ENCODE results near the gene TTC4.

Gene TTC4, protein sequence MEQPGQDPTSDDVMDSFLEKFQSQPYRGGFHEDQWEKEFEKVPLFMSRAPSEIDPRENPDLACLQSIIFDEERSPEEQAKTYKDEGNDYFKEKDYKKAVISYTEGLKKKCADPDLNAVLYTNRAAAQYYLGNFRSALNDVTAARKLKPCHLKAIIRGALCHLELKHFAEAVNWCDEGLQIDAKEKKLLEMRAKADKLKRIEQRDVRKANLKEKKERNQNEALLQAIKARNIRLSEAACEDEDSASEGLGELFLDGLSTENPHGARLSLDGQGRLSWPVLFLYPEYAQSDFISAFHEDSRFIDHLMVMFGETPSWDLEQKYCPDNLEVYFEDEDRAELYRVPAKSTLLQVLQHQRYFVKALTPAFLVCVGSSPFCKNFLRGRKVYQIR

DNA sequence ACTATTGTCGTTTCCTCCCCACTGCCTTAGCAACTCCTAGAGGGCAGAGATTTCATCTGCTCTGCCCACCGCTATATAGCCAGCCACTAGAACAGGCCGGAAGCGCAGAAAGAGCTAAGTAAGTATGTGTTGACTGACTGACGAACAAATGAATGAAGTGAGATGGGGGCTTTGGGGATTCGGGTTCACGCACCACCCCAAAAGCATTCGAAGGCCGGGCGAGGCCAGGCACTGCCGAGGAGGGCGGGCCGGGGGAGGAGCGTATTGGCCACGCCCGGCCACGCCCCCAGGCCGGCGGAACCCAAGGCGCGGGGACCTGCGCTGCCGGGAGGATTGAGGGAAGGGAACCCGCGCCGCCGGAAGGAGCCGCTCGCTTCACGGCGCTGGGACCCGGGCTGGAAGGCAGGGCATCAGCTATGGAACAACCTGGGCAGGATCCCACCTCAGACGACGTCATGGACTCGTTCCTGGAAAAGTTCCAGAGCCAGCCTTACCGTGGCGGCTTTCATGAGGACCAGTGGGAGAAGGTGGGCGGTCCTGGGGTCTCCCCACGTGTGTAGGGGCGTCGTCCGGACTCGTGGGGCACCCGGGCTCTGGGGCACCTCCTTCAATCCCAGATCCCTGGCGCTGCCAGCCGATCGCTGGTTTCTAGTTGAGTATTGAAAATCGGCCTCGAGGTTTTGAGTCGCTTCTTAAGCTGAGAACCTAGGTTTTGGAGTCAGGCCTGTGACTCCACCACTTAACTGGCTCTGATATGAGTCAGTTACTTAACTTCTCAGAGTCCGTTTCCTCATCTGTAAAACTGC lies at the start of gene TTC4:
TTC4 (plus strand) TSS at position 369 of the 806 bp plus-strand sequence; CDS start at position 417, 48 bp downstream.
- peak within 1 kb of the TSS; percentile 89 to 95 for H3K4me3 Mint-ChIP-seq
- peak; percentile 81 for DNase-seq
- H3K36me3 Mint-ChIP-seq, result peaks cover 4 to 12% of the 10 kb centered on the region in 2 donors
- H3K4me1 Mint-ChIP-seq, result peaks cover 16 to 38% of the 10 kb centered on the region in 2 donors
- H3K9me3 Mint-ChIP-seq, result no peaks in the 10 kb centered on the region
- peaks cover 0 to 7% of the 10 kb centered on the region in 2 donors for H3K27me3 Mint-ChIP-seq
- H3K27ac Mint-ChIP-seq, result peak within 1 kb of the TSS; percentile 97
- peak; percentile 97 to 99 for ATAC-seq (replicated peaks)

DNA sequence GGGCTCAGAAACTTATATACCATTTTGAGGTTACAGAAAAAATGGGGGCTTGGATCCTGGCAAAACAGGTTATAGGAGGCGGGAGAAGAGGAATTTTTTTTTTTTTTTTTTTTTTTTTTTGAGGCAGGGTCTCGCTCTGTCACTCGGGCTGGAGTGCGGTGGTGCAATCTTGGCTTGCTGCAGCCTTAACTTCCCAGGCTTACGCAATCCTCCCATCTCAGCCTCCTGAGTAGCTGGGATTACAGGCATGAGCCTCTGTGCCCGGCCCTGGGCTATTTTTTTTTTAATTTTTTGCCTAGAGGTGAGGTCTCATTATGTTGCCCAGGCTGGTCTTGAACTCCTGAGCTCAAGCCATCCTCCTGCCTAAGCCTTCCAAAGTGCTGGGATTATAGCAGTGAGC lies 49.3 kb upstream of the TTC4 start:
- no peak overlapping the region for H3K4me3 Mint-ChIP-seq
- no peak overlapping the region for H3K27ac Mint-ChIP-seq
- no peaks in the 10 kb centered on the region for H3K4me1 Mint-ChIP-seq
- ATAC-seq (replicated peaks) (no peak), DNase-seq (no peak)
- peaks cover 0 to 7% of the 10 kb centered on the region in 2 donors for H3K27me3 Mint-ChIP-seq
- no peaks in the 10 kb centered on the region for H3K9me3 Mint-ChIP-seq
- H3K36me3 Mint-ChIP-seq, result no peaks in the 10 kb centered on the region

DNA sequence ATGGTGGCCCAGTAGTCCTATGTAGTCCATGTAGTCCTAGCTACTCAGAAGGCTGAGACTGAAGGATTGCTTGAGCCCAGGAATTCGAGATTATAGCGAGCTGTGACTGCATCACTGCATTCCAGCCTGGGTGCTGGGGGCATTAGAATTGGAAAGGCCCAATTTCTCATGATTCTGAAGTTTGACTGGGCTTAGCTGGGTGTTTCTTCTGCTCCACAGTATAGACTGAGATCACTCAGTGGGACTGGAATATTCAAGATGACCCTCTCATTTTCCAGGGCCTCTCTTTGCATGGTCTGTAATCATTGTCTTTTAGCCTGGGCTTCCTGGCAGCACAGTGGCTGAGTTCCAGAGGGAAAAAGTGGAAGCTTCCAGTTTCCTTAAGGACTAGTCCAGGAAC lies 47.9 kb upstream of the TTC4 start:
- H3K4me1 Mint-ChIP-seq, result no peaks in the 10 kb centered on the region
- no peaks in the 10 kb centered on the region for H3K9me3 Mint-ChIP-seq
- H3K4me3 Mint-ChIP-seq, result no peak overlapping the region
- ATAC-seq (replicated peaks) (no peak), DNase-seq (no peak)
- peaks cover 0 to 7% of the 10 kb centered on the region in 2 donors for H3K27me3 Mint-ChIP-seq
- no peaks in the 10 kb centered on the region for H3K36me3 Mint-ChIP-seq
- H3K27ac Mint-ChIP-seq, result no peak overlapping the region

DNA sequence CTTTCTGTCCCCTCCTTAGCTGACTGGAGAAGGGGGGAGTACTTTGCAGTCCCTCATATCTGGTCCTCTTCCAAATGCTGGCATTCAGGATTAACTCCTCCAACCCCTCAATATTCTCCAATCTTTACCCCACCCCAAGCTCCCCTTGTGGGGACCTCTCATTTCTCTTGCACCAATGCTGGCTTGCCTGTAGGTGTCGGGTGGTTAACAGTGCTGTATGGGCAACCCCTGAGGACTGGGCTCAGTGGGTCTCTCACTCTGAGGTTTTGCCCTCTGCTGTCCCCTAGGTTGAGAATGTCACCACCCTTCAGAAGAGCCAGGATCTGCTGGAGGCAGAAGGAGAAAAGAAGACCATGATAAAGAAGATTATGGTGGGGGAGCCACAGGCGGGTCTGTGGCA lies 47.1 kb upstream of the TTC4 start:
- H3K4me1 Mint-ChIP-seq, result no peaks in the 10 kb centered on the region
- ATAC-seq (replicated peaks) (no peak), DNase-seq (no peak)
- no peaks in the 10 kb centered on the region for H3K36me3 Mint-ChIP-seq
- no peak overlapping the region for H3K4me3 Mint-ChIP-seq
- H3K27ac Mint-ChIP-seq, result no peak overlapping the region
- H3K9me3 Mint-ChIP-seq, result no peaks in the 10 kb centered on the region
- H3K27me3 Mint-ChIP-seq, result peaks cover 0 to 7% of the 10 kb centered on the region in 2 donors

DNA sequence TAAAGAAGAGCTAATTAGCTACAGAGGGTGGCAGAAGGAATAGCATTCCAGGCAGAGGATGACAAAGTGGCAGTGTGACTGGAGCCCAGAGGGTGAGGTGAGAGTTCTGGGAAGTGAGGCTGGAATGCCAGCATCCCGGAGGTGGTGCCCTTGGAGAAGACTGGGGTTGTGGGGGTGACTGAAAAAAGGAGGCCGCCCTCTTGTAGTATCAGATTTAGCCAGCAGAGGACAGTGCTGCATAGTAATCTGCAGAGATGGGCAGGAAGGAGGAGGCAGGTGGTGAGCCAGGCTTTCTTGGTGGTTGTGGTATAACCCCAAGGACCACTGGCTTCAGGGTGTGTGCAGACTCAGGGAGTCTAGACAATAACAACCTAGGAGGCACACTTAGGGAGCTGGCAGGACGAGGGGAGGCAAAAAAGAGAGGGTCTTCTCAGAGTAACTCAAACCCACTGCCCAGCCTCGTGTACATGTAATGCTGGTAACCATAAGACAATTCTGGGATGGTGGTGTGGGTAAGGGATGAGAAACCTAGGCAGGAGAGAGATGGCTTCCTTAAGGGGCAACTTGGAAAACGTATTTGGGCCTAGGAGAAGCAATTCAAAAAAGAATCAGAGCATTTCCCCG lies 43.6 kb upstream of the TTC4 start:
- no peaks in the 10 kb centered on the region for H3K9me3 Mint-ChIP-seq
- peaks cover 0 to 7% of the 10 kb centered on the region in 2 donors for H3K27me3 Mint-ChIP-seq
- ATAC-seq (replicated peaks) (peak; percentile 80 to 85), DNase-seq (peak; percentile 32)
- no peak overlapping the region for H3K4me3 Mint-ChIP-seq
- H3K27ac Mint-ChIP-seq, result no peak overlapping the region
- no peaks in the 10 kb centered on the region for H3K4me1 Mint-ChIP-seq
- H3K36me3 Mint-ChIP-seq, result no peaks in the 10 kb centered on the region

DNA sequence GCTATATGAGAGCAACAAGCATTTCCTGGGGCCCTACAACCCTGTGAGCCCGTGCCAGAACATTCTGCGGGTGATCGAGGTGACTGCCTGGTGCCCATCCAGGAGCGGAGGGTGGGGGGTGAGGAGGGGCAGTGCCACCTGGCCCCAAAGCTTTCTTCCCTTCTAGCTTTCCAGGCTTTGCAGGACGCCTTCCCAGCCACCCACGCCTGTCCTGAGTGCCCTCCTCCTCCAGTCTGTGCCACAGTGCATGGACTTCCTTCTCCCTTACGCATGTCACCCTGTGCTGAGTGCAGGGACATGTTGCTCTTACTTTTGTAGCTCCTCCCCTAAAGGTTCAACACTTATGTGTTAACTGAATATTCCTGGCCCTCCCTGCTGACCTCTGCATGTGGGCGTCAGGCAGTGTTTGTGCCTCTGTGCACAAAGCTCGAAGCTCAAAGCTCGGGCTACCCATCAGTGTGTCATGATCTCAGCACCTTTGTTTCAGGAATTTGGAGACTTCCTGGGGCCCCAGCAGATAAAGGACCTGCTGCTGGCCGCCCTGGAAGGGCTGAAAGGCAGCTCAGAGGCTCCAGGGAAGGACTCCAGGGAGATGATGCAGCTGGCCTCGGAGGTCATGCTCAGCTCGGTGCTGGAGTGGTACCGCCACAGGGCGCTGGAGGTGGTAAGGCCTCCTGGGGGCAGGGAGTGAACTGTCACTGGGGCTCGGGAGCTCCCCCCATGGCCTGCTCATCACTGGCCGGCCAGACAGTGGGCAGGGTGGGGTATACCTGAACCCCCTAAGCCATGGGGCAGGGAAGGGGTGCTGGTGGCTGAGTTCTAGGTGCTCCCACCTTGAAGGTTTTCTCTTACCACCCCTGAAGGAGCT lies 36.7 kb upstream of the TTC4 start:
- DNase-seq (no peak), ATAC-seq (replicated peaks) (no peak)
- Mint-ChIP-seq H3K27me3 (no peaks in the 10 kb centered on the region), H3K4me1 (no peaks in the 10 kb centered on the region), H3K9me3 (no peaks in the 10 kb centered on the region), H3K36me3 (no peaks in the 10 kb centered on the region), H3K4me3 (no peak overlapping the region), H3K27ac (no peak overlapping the region)

DNA sequence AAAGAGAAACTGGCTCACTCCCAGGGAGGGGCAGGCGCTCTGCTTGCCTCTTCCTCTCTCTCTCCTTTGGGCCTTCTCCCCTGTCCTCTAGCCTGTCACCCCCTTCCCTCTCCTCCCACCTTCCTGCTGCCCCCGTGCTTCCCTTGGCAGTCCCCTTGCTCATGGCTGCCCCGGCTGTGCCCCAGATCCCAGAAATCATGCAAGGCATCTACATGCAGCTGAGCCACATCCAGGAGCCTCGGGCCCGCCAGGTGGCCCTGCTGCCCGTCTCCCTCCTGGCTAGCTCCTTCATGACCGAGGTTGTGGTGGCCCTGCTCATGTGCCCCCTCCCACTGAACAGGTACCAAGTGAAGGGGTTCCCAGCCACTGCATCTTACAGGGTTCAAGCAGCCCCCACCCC lies 36.0 kb upstream of the TTC4 start:
- Mint-ChIP-seq H3K4me1 (no peaks in the 10 kb centered on the region), H3K27ac (peak overlapping the region; percentile 28), H3K4me3 (no peak overlapping the region), H3K36me3 (no peaks in the 10 kb centered on the region), H3K9me3 (no peaks in the 10 kb centered on the region), H3K27me3 (no peaks in the 10 kb centered on the region)
- no peak for ATAC-seq (replicated peaks)
- DNase-seq, result no peak

DNA sequence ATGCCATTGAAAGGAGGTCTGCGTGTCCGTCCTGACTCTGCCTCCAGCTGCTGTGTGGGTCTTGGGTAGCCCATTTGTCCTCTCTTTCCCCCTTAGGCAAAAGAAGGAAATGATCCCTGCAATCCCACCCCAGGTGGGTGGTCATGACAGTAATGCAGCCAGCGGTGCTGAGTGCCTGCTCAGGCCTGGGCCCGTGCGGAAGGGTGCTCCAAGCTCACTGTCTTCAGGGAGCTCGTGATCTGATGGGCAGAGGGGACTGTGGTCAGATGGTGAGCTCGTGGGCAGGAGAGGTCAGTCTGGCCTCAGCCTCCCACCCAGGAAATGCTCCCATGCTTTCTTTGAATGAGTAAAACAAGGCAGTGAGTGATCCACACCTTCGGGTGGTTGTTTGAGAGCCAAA lies 35.3 kb upstream of the TTC4 start:
- no peak overlapping the region for H3K4me3 Mint-ChIP-seq
- no peaks in the 10 kb centered on the region for H3K36me3 Mint-ChIP-seq
- no peaks in the 10 kb centered on the region for H3K27me3 Mint-ChIP-seq
- no peak for DNase-seq
- H3K4me1 Mint-ChIP-seq, result no peaks in the 10 kb centered on the region
- no peak for ATAC-seq (replicated peaks)
- no peaks in the 10 kb centered on the region for H3K9me3 Mint-ChIP-seq
- H3K27ac Mint-ChIP-seq, result no peak overlapping the region

DNA sequence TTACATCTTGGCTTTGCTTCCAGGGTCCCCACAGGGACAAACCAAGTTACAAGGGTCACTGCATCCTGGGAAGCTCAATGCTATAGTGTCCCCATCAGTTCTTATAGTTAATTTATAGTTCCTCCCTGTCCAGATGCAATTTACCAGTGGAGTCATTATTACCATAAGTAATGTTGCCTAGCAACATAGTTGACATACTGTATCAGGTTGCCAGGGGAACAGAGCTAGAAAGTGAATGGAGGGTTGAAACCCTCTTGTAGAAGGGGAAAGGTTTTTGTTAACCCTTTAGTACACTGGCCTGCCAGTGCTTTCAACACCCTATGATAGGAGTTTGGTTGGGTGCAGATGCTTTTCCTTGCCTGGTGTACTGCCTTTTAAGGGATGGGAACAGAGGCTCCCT lies 34.3 kb upstream of the TTC4 start:
- no peak for DNase-seq
- ATAC-seq (replicated peaks), result peak in 1 of 2 donors; percentile 31

DNA sequence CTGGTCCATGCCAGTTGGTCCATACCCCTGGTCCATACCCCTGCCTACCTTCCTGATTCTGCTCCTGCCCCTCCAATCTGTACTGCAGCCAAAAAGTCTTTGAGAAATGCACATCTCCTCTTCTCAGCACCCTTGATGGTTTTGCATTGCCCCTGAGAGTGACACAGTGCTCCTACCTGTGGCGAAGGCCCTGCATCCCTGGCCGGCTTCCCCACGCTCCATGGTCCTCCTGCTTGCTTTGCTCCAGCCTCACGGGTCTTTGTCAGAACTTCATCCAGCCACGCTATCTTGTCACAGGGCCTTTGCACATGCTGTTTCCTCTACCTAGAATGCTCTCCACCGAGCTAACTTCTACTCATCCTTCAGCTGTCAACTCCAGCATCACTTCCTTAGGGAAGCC lies 32.2 kb upstream of the TTC4 start:
- no peak for DNase-seq
- Mint-ChIP-seq H3K9me3 (no peaks in the 10 kb centered on the region), H3K36me3 (no peaks in the 10 kb centered on the region), H3K27me3 (peaks cover 1 to 2% of the 10 kb centered on the region in 2 donors), H3K4me3 (no peak overlapping the region), H3K4me1 (no peaks in the 10 kb centered on the region), H3K27ac (no peak overlapping the region)
- ATAC-seq (replicated peaks), result no peak

More for the DNA sequence above, 34.3 kb upstream of the TTC4 start:
- H3K27ac Mint-ChIP-seq, result no peak overlapping the region
- no peaks in the 10 kb centered on the region for H3K27me3 Mint-ChIP-seq
- H3K36me3 Mint-ChIP-seq, result no peaks in the 10 kb centered on the region
- H3K4me1 Mint-ChIP-seq, result no peaks in the 10 kb centered on the region
- H3K9me3 Mint-ChIP-seq, result no peaks in the 10 kb centered on the region
- no peak overlapping the region for H3K4me3 Mint-ChIP-seq

DNA sequence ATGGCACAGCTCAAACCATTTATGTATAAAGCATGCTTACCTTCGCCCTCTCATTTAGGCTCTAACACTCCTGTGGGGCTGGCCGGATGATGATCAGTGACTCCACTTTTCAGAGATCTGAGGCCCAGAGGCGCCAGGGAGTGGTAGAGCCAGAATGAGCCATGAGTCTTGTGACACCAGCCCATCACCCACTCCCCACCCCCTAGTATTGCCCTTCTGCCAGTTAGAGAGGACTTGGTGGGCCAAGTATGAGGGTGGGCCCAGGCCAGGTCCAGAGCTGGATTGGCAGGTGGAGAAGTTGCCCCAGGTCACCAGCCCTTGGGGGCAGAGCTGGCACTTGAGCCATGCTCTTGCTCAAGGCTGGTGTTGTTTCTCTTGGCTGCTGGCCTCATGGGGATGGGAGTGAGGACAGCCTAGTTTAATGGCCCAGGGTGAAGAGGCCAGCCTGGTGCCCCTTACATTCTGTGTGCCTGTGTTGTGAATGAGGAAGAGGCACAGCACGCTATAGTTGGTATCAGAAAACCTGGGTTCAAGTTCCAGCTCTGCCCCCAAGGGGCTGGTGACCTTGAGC lies 30.2 kb upstream of the TTC4 start:
- Mint-ChIP-seq H3K27me3 (peaks cover 6 to 8% of the 10 kb centered on the region in 2 donors), H3K9me3 (no peaks in the 10 kb centered on the region), H3K36me3 (no peaks in the 10 kb centered on the region), H3K4me1 (no peaks in the 10 kb centered on the region), H3K27ac (no peak overlapping the region), H3K4me3 (no peak overlapping the region)
- ATAC-seq (replicated peaks) (no peak), DNase-seq (no peak)

DNA sequence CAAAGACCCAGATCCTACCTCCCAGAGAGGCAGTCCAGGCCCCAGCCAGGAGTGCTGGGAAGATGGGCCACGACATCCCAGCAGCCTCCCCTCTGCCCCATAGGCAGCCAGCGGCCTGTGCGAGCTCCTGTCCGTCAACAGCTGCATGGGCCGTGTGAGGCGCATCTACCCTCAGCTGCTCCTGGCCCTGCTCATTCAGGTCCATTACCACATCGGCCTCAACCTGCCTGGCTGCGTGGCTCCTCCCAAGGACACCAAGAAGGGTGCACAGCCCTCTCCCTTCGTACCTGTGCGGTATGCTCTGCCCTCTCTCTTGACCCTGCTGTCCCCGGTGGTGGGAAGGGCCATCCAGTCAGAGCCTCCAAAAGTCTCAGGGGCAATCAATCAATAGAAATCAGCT lies 29.5 kb upstream of the TTC4 start:
- Mint-ChIP-seq H3K9me3 (no peaks in the 10 kb centered on the region), H3K4me1 (no peaks in the 10 kb centered on the region), H3K27me3 (peaks cover 6 to 8% of the 10 kb centered on the region in 2 donors), H3K36me3 (no peaks in the 10 kb centered on the region), H3K27ac (no peak overlapping the region), H3K4me3 (no peak overlapping the region)
- DNase-seq (no peak), ATAC-seq (replicated peaks) (no peak)

DNA sequence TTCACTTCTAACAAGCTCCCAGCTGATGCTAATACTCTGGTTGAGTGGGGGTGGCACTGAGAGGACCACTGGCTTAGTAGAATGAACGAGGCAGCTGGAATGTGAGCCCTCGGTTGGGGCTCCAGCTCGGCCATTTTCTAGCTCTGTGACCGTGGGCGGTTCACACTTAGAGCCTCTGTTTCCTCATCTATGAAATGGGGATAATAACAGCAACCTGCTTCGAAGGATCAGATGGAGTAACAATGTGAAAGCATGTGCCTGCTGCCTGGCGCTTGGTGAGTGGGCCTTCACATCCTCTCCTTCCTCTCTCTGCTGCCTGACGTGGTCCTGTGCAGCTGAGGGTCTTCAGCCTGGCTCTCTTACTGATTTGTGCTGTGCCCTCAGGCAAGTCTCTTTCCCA lies 20.9 kb upstream of the TTC4 start:
- ATAC-seq (replicated peaks) (no peak), DNase-seq (no peak)
- H3K36me3 Mint-ChIP-seq, result no peaks in the 10 kb centered on the region
- peaks cover 16 to 18% of the 10 kb centered on the region in 2 donors for H3K27me3 Mint-ChIP-seq
- H3K9me3 Mint-ChIP-seq, result no peaks in the 10 kb centered on the region
- no peak overlapping the region for H3K4me3 Mint-ChIP-seq
- no peaks in the 10 kb centered on the region for H3K4me1 Mint-ChIP-seq
- no peak overlapping the region for H3K27ac Mint-ChIP-seq
